ENCODE results near the gene NDUFB10.
"Not testable (repeated sequence)": the region's sequence is repeated elsewhere in the genome, so short reads cannot be mapped to it uniquely, and the experiment has no call there.

NDUFB10 gene

GRCh38 chr16:1932050-1933028 lies 27.0 kb upstream of the NDUFB10 start:
- peaks cover 0 to 9% of the 10 kb centered on the region in 2 donors for H3K27me3 Mint-ChIP-seq
- no peaks in the 10 kb centered on the region for H3K9me3 Mint-ChIP-seq
- no peak overlapping the region for H3K4me3 Mint-ChIP-seq
- H3K36me3 Mint-ChIP-seq (ENCODE audit: insufficient read depth), result peaks cover 1% of the 10 kb centered on the region
- no peak overlapping the region for H3K27ac Mint-ChIP-seq
- no peak for ATAC-seq (replicated peaks)
- peaks cover 0 to 2% of the 10 kb centered on the region in 2 donors for H3K4me1 Mint-ChIP-seq (ENCODE audit: low read depth in 2 of 2)
- no peak for DNase-seq

- H3K4me3 Mint-ChIP-seq, result no peak overlapping the region
- no peaks in the 10 kb centered on the region for H3K9me3 Mint-ChIP-seq
- H3K36me3 Mint-ChIP-seq (ENCODE audit: insufficient read depth), result peaks cover 3% of the 10 kb centered on the region
- peaks cover 0 to 2% of the 10 kb centered on the region in 2 donors for H3K4me1 Mint-ChIP-seq (ENCODE audit: low read depth in 2 of 2)
- ATAC-seq (replicated peaks) (no peak), DNase-seq (no peak)
- peaks cover 0 to 9% of the 10 kb centered on the region in 2 donors for H3K27me3 Mint-ChIP-seq
- H3K27ac Mint-ChIP-seq, result no peak overlapping the region
Measured at GRCh38 chr16:1933097-1933661, 26.2 kb upstream of the NDUFB10 start.

- H3K27me3 Mint-ChIP-seq, result peaks cover 0 to 9% of the 10 kb centered on the region in 2 donors
- H3K4me3 Mint-ChIP-seq, result no peak overlapping the region
- H3K4me1 Mint-ChIP-seq (ENCODE audit: low read depth in 2 of 2), result peaks cover 0 to 5% of the 10 kb centered on the region in 2 donors
- no peaks in the 10 kb centered on the region for H3K9me3 Mint-ChIP-seq
- no peak for ATAC-seq (replicated peaks)
- peak overlapping the region in 1 of 2 donors; percentile 44 for H3K27ac Mint-ChIP-seq
- no peak for DNase-seq
- peaks cover 15% of the 10 kb centered on the region for H3K36me3 Mint-ChIP-seq (ENCODE audit: insufficient read depth)
Measured at GRCh38 chr16:1936945-1937479, 22.3 kb upstream of the NDUFB10 start.

- Mint-ChIP-seq H3K4me3 (no peak overlapping the region), H3K36me3 (ENCODE audit: insufficient read depth) (peaks cover 15% of the 10 kb centered on the region), H3K27me3 (peaks cover 0 to 3% of the 10 kb centered on the region in 2 donors), H3K27ac (no peak overlapping the region), H3K9me3 (no peaks in the 10 kb centered on the region), H3K4me1 (ENCODE audit: low read depth in 2 of 2) (peaks cover 4 to 10% of the 10 kb centered on the region in 2 donors)
- no peak for ATAC-seq (replicated peaks)
- no peak for DNase-seq
Measured at GRCh38 chr16:1938316-1938715, 21.0 kb upstream of the NDUFB10 start.

- Mint-ChIP-seq H3K4me3 (no peak overlapping the region), H3K27ac (no peak overlapping the region), H3K4me1 (ENCODE audit: low read depth in 2 of 2) (peaks cover 4 to 13% of the 10 kb centered on the region in 2 donors), H3K27me3 (no peaks in the 10 kb centered on the region), H3K9me3 (no peaks in the 10 kb centered on the region), H3K36me3 (ENCODE audit: insufficient read depth) (peaks cover 15% of the 10 kb centered on the region)
- no peak for ATAC-seq (replicated peaks)
- DNase-seq, result no peak
Measured at GRCh38 chr16:1938910-1939309, 20.4 kb upstream of the NDUFB10 start.

GRCh38 chr16:1939833-1940232 lies 19.5 kb upstream of the NDUFB10 start:
- DNase-seq; H3K4me3 Mint-ChIP-seq; H3K27me3 Mint-ChIP-seq; H3K27ac Mint-ChIP-seq; H3K9me3 Mint-ChIP-seq; ATAC-seq (replicated peaks): not testable (repeated sequence)
- peaks cover 15% of the 10 kb centered on the region for H3K36me3 Mint-ChIP-seq (ENCODE audit: insufficient read depth)
- peaks cover 9 to 13% of the 10 kb centered on the region in 2 donors for H3K4me1 Mint-ChIP-seq (ENCODE audit: low read depth in 2 of 2)

- Mint-ChIP-seq H3K9me3 (no peaks in the 10 kb centered on the region), H3K27ac (no peak overlapping the region), H3K4me1 (ENCODE audit: low read depth in 2 of 2) (peaks cover 9 to 13% of the 10 kb centered on the region in 2 donors), H3K4me3 (no peak overlapping the region), H3K36me3 (ENCODE audit: insufficient read depth) (peaks cover 15% of the 10 kb centered on the region), H3K27me3 (no peaks in the 10 kb centered on the region)
- ATAC-seq (replicated peaks) (no peak), DNase-seq (no peak)
Measured at GRCh38 chr16:1940273-1941161, 18.8 kb upstream of the NDUFB10 start.

- no peak for ATAC-seq (replicated peaks)
- DNase-seq, result no peak
- H3K9me3 Mint-ChIP-seq, result no peaks in the 10 kb centered on the region
- H3K36me3 Mint-ChIP-seq (ENCODE audit: insufficient read depth), result peaks cover 15% of the 10 kb centered on the region
- peak overlapping the region; percentile 90 to 92 for H3K4me3 Mint-ChIP-seq
- H3K27me3 Mint-ChIP-seq, result no peaks in the 10 kb centered on the region
- no peak overlapping the region for H3K27ac Mint-ChIP-seq
- H3K4me1 Mint-ChIP-seq (ENCODE audit: low read depth in 2 of 2), result peaks cover 9 to 13% of the 10 kb centered on the region in 2 donors
Measured at GRCh38 chr16:1941162-1942046, 17.9 kb upstream of the NDUFB10 start.

GRCh38 chr16:1942047-1942809 lies 17.1 kb upstream of the NDUFB10 start:
- Mint-ChIP-seq H3K27ac (peak overlapping the region; percentile 74 to 88), H3K9me3 (no peaks in the 10 kb centered on the region), H3K27me3 (no peaks in the 10 kb centered on the region), H3K36me3 (ENCODE audit: insufficient read depth) (peaks cover 15% of the 10 kb centered on the region), H3K4me1 (ENCODE audit: low read depth in 2 of 2) (peaks cover 9 to 13% of the 10 kb centered on the region in 2 donors), H3K4me3 (peak overlapping the region; percentile 90 to 92)
- no peak for DNase-seq
- no peak for ATAC-seq (replicated peaks)

GRCh38 chr16:1942810-1943726 lies 16.3 kb upstream of the NDUFB10 start, which contains the start of gene MSRB1:
Gene MSRB1, minus strand, starts transcription at chr16:1943199. Its CDS starts 43 bp downstream, at chr16:1943156.
- Mint-ChIP-seq H3K27me3 (no peaks in the 10 kb centered on the region), H3K9me3 (no peaks in the 10 kb centered on the region), H3K4me3 (peak within 1 kb of the TSS; percentile 90 to 92), H3K27ac (peak within 1 kb of the TSS; percentile 74 to 88), H3K36me3 (ENCODE audit: insufficient read depth) (peaks cover 12% of the 10 kb centered on the region), H3K4me1 (ENCODE audit: low read depth in 2 of 2) (peaks cover 9 to 13% of the 10 kb centered on the region in 2 donors)
- DNase-seq, result peak; percentile 97 to 99 (median 98)
- peak; percentile 98 for ATAC-seq (replicated peaks)
